Neural crest cell (in vitro differentiated cells): ENCODE results near the gene MYT1. TPM values are rescaled to one million over a fixed set of nuclear protein-coding genes. Genes with fewer than 3 reads are reported as not detected.
"Not testable (repeated sequence)": the region's sequence is repeated elsewhere in the genome, so short reads cannot be mapped to it uniquely, and the experiment has no call there.

Experiments
- DNase-seq: peaks from one replicate; pipeline ENCODE4 v3.0.0; 2021; ENCODE audit warnings: low read depth, mixed read lengths, low spot score
- H3K27ac Mint-ChIP-seq: one replicate; pipeline ENCODE4 v1.8.0; 2021; ENCODE audit warnings: mild to moderate bottlenecking, mixed read lengths; ENCODE audit not compliant: unreplicated experiment
- H3K27me3 Mint-ChIP-seq: 2 replicates; pipeline ENCODE4 v1.8.0; 2021; ENCODE audit warnings: low read depth, mild to moderate bottlenecking, mixed read lengths
- H3K36me3 Mint-ChIP-seq: 2 replicates; pipeline ENCODE4 v1.8.0; 2021; ENCODE audit warnings: low read depth, mild to moderate bottlenecking, mixed read lengths
- H3K4me1 Mint-ChIP-seq: 2 replicates; pipeline ENCODE4 v1.8.0; 2021; ENCODE audit warnings: mixed read lengths
- H3K4me3 Mint-ChIP-seq: one replicate; pipeline ENCODE4 v1.8.0; 2021; ENCODE audit warnings: mild to moderate bottlenecking, mixed read lengths
- H3K9me3 Mint-ChIP-seq: 2 replicates; pipeline ENCODE4 v1.8.0; 2021; ENCODE audit warnings: mixed read lengths
- total RNA-seq: library from RNA; stranded (reverse); gene quantifications from 2 replicates; pipeline ENCODE4 v1.2.1, GENCODE V29; 2021
- TF ChIP-seq, protein P1 (sequence below): fragments of 200-600 bp; sonication (generic); conservative IDR thresholded peaks from 2 replicates; pipeline ENCODE4 v1.5.0; 2021; ENCODE audit warnings: antibody characterized with exemption, mild to moderate bottlenecking

MYT1 gene
- total RNA-seq, 1 donor from 2014 or later: 4.3 TPM

DNA sequence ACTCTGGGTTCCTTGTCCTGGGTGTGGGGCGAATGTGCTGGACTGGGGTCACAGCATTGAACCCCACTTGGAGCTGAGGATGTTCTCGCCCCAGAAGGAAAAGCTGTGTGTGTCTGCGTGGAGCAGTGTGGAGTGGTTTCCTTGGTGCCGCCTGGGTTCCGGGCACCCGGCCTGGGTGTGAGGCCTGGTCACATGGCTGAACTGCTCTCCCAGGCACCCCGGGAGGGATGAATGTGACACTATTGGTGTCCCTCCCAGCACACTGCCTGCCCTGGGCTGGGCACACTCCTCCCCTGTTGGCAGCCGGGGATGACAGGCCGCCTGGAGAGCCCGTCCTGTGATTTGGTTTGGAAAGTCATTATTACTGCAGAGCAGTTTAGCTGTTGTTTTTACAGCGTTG lies 12.3 kb downstream of the MYT1 start:
- Mint-ChIP-seq H3K9me3 (peaks cover 7% of the 10 kb centered on the region), H3K4me3 (peak overlapping the region; percentile 11), H3K27ac (no peak overlapping the region), H3K36me3 (peaks cover 6% of the 10 kb centered on the region), H3K4me1 (peaks cover 28% of the 10 kb centered on the region), H3K27me3 (peaks cover 33% of the 10 kb centered on the region)
- TF ChIP-seq, protein P1, sequence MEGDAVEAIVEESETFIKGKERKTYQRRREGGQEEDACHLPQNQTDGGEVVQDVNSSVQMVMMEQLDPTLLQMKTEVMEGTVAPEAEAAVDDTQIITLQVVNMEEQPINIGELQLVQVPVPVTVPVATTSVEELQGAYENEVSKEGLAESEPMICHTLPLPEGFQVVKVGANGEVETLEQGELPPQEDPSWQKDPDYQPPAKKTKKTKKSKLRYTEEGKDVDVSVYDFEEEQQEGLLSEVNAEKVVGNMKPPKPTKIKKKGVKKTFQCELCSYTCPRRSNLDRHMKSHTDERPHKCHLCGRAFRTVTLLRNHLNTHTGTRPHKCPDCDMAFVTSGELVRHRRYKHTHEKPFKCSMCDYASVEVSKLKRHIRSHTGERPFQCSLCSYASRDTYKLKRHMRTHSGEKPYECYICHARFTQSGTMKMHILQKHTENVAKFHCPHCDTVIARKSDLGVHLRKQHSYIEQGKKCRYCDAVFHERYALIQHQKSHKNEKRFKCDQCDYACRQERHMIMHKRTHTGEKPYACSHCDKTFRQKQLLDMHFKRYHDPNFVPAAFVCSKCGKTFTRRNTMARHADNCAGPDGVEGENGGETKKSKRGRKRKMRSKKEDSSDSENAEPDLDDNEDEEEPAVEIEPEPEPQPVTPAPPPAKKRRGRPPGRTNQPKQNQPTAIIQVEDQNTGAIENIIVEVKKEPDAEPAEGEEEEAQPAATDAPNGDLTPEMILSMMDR: no peak
- no peak for DNase-seq

GRCh38 chr20:64176971-64177370 lies 12.7 kb downstream of the MYT1 start:
- Mint-ChIP-seq H3K4me1 (peaks cover 28% of the 10 kb centered on the region), H3K27ac (no peak overlapping the region)

DNA sequence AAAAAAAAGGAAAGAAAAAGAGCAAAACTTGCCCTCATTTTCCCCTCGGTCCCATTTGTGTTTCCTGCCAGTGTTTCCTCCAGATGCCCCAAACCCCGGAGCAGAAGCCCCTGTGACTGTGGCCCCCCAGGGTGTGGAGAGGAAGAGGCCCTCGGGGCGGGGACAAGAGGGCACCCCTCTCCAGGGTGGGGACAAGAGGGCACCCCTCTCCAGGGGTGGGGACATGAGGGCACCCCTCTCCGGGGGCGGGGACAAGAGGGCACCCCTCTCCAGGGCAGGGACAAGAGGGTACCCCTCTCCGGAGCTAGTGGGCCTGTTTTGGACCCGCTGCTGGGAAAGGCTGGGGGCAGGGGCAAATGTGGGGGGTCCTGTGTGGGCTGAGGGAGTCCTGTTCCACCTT lies 13.1 kb downstream of the MYT1 start:
- Mint-ChIP-seq H3K9me3 (peaks cover 7% of the 10 kb centered on the region), H3K36me3 (peaks cover 6% of the 10 kb centered on the region), H3K27me3 (peaks cover 33% of the 10 kb centered on the region), H3K4me1 (peaks cover 28% of the 10 kb centered on the region), H3K27ac (no peak overlapping the region), H3K4me3 (peak overlapping the region; percentile 11)
- no peak for DNase-seq
- TF ChIP-seq, protein P1: no peak

More at GRCh38 chr20:64176971-64177370, 12.7 kb downstream of the MYT1 start:
- H3K27me3 Mint-ChIP-seq: peaks cover 33% of the 10 kb centered on the region
- peak overlapping the region; percentile 11 for H3K4me3 Mint-ChIP-seq
- H3K36me3 Mint-ChIP-seq: peaks cover 6% of the 10 kb centered on the region
- peaks cover 7% of the 10 kb centered on the region for H3K9me3 Mint-ChIP-seq
- DNase-seq: no peak
- TF ChIP-seq, protein P1: no peak

DNA sequence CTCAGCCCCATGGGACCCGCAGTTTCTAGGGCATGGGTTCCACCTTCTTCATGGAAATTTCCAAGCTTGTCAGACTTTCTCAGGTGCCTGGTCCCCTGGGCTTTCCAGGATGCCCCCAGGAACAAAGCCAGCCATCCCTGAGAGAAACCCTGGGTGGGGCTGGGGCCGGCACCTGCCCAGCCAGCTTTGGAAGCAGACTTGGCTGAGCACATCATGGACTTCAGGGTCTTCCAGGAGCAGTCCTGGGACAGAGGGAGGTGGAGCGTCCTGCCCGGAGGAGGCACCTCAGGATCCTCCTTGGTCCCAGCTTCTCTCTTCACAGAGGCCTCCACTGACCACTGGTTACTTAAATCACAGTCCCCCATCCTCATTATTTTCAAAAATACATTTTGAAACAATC lies 13.5 kb downstream of the MYT1 start:
- H3K27me3 Mint-ChIP-seq: peaks cover 32% of the 10 kb centered on the region
- TF ChIP-seq, protein P1: no peak
- H3K4me3 Mint-ChIP-seq: no peak overlapping the region
- H3K4me1 Mint-ChIP-seq: peaks cover 28% of the 10 kb centered on the region
- no peak overlapping the region for H3K27ac Mint-ChIP-seq
- H3K9me3 Mint-ChIP-seq: peaks cover 7% of the 10 kb centered on the region
- H3K36me3 Mint-ChIP-seq: peaks cover 6% of the 10 kb centered on the region
- no peak for DNase-seq

GRCh38 chr20:64178925-64179324 lies 14.7 kb downstream of the MYT1 start:
- H3K9me3 Mint-ChIP-seq, H3K27ac Mint-ChIP-seq, DNase-seq, H3K4me3 Mint-ChIP-seq, H3K36me3 Mint-ChIP-seq: not testable (repeated sequence)
- H3K4me1 Mint-ChIP-seq: peaks cover 28% of the 10 kb centered on the region
- H3K27me3 Mint-ChIP-seq: peaks cover 23% of the 10 kb centered on the region

DNA sequence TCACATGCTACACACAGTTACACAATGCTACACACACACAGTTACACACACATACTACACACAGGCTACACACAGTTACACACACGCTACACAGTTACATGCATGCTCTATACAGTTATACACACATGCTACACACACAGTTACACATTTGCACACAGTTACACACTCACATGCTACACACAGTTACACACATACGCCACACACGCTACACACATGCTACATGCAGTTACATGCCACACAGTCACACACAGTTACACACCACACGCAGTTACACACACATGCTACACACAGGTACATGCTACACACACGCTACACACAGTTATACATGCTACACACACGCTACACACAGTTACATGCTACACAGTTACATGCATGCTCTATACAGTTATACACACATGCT lies 15.6 kb downstream of the MYT1 start:
- DNase-seq: no peak
- Mint-ChIP-seq H3K36me3 (peaks cover 6% of the 10 kb centered on the region), H3K27ac (peak overlapping the region; percentile 22), H3K9me3 (peaks cover 10% of the 10 kb centered on the region), H3K4me3 (no peak overlapping the region), H3K27me3 (peaks cover 23% of the 10 kb centered on the region), H3K4me1 (peaks cover 34% of the 10 kb centered on the region)
- TF ChIP-seq, protein P1: no peak
